Stimulated activated CD8-positive, alpha-beta memory T cell treated with anti-CD3 and anti-CD28 coated beads, Interleukin-4, amount 100 ng/mL, for 4 hours (primary cell): ENCODE results near the gene EMID1.

Experiments used
- DNase-seq, 2 donors: peaks; one replicate each; pipeline ENCODE4 v3.0.0-alpha.2; 2020; ENCODE audit warnings: low read depth in 2 of 2, low spot score in 1 of 2

EMID1 gene

DNA sequence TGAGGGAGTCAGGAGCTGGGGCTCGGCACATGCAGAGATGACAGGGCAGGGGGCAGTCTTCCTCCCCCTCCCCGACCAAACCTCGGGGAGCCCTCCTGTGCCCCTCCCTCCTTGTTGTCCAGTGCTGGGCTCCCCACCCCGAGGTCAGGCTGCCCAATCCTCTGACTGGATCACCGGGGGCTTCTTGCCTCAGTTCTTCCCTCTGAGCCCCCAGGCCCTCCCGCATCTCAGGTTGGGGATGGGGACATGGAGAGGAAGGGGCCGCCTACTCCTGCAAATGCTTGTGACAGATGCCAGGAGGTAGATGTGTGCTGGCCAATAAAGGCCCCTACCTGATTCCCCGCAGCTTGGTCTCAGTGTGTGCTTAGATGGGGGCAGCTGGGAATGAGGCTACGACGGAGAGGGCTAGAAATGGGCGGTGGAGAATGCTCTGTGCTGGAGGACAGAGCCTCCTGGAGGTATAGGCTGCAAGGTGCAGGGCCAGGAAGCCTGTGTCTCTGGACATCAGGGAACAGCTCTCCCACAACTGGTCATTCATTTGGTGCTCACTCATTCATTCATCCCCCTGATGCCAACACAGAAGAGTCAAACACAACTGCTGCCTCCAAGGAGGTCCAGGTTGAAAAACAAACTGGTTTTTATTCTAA lies 53.7 kb downstream of the EMID1 start:
- no peak for DNase-seq

DNA sequence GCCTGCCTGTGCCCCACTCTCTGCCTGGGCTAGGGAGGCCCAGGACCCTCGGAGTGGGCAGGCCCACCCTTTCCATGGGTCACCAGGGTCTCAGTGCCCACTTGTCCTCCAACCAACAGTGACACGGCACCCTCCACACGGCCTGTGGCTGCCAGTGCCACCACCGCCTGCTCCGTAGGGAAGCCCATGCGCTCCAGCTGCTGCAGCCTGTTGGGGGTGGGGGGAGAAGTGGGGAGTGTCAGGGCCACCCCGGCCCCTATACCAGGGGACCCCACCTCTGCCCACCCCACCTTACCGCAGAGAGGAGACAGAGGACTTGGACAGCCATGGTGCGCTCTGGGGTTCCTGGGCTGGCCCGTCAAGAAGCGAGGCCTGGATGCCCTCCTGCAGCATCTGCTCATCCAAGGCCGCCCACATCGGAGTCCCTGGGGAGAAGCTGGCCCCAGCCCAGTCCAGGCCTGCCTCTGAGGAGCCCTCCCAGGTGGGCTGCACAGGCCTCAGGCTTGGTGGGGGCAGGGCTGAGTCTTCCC lies 54.4 kb downstream of the EMID1 start:
- no peak for DNase-seq

GRCh38 chr22:29260601-29261315 lies 55.1 kb downstream of the EMID1 start:
- no peak for DNase-seq

DNA sequence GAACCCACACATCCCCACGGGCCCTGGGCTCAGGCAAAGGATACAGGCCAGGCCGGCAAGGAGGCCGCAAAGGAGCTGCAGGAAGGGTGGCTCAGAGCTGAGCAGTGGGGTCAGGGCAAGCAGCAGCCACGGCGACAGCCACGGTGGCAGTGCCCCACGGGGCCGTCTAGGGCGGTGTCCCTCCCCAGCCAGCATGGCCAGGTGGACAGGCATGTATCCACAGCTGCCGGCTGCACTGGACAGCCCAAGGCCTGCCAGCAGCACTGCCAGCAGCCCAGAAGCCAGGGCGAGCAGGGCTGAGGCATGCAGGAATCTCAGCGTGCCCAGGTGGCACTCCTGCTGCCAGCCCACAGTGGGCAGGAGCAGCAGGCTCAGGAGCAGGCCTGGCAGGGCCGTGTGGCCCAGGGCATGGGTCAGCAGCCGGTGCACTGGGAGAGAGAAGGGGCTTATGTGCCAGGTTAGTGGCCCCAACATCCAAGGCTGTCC lies 58.1 kb downstream of the EMID1 start:
- DNase-seq = no peak

- no peak for DNase-seq
Observed at GRCh38 chr22:29265305-29265704, 59.6 kb downstream of the EMID1 start.

DNA sequence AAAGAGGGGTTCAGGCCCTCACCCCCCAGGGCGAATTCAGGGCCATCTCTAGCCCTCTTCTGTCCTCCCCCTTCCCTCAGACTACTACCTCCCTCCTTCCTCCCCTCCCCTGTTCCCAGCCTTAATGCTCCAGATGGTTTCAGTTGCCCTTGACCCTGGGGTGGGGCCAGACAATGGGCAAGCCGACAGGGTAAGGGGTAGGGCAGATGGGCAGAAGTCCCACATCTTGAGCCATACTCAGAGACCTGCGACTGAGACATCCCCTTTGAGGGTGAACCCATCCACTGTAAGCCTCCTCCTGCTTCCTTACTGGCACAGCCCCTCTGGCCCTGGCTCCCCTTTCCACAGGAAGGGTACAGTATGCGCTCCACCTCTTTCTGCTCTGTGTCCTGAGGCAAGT lies 60.2 kb downstream of the EMID1 start:
- DNase-seq = no peak

DNA sequence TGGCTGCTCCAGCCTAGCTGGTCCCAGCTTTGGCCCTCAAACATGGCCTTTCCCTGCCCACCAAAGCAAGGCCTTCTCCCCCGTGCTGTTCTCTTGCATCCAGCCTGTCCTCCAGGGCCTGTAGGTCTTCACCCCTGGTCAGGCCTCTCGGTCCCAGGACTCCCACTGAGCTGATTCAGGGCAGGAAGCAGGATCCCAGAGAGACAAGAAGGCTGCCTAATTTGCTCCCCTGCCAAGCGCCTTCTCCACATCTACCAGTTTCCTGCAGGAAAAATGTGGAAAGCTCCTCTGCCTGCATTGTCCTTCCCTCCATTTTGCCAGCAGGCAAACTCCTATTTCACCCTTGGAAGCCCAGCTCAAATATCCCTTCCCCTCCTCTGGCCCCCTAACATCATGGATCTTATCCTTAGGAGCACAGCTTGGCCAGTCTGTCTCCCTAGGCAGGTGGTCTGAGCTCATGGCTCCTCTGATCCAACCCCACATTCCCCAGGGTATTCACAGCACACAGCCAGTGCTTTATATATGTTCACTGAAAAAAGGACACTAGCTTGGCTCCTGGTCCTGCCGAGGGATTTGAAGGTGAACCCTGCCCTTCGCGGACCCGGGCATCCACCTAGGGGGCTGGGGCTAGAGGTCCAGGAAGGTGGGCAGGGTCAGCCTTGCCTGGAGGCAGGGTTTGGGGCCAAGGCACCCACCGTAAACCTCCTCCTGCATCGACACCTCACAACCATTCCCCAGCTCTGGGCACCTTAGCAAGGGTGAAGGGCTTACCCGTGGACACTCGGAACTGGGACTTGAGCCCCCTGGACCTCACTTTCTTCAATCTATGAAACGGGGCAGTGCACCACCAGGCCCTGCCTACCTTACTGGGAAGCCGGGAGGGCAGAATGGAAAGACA lies 61.1 kb downstream of the EMID1 start:
- DNase-seq = no peak

- no peak for DNase-seq
Observed at GRCh38 chr22:29267462-29267857, 61.8 kb downstream of the EMID1 start.

DNA sequence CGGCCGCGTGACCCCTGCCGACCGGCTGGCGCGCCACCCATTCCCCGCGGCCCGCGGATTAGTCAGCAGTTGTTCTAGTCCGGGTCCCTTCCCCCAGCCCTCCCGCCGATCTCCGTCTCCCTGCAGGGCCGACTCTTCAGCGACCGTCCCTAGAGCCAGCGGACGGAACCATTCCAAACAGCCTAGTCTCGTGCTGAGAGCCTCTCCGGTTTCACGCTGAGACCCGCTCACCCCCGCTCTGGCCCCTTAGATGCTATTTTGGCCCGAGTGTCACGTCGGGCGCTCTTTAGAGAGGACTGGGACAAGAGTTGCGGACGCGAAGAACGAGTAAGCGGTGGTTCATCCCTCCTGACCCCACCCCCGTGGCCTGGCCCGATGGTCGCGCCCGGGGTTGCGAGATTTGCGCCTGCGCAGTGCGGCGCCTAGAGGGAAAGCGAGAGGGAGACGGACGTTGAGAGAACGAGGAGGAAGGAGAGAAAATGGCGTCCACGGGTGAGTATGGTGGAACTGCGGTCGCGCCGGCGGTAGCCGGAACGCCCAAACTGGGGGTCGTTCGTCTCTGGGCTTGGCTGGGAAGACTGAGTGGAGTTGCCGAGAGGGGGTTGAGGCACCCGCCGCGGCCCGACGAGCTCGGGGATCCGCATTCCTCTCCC lies 62.3 kb downstream of the EMID1 start, which contains the start of the genes EWSR1 and RHBDD3:
TSS of gene EWSR1 (plus strand) at position 411 of the 653 bp plus-strand sequence. CDS start at position 480, 69 bp downstream.
TSS of gene RHBDD3 (minus strand) at position 124 of the 653 bp plus-strand sequence. CDS start 2,355 bp downstream, outside the sequence.
- DNase-seq = peak; percentile 89 to 96

DNA sequence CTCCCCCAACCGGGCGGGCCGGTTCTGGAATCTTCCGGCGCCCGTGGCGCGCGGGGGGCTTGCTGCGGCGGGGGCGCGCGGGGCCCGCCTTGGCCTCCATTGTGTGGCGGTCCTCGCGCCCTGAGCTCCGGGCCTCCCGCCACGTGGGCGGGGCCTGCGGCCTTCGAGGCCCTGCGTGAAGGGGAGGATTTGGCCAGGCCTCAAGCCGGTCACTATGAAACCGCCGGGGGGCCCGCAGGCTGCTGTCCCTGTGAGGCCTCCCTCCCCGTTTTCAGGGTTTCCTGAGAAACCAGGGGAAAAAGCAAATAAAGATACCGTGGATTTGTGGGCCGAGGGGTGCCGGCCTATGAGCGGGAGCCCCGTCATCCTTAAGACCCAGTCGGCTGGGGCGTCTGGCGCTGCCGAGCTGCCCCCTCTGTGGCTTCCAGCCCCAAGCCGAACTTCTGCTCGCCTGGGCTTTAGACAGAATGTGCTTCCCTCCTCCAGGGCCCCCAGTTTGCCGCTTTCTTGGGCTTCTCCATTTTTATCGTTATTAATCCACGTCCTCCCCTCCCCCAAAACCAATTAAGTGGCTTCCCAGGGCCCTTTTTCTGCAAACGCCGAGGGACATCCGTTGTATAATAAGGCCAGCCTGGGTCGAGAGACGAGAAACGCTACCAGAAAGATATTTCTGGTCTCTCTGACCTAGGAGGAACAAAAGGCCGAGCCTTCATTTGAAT lies 63.0 kb downstream of the EMID1 start:
- no peak for DNase-seq

GRCh38 chr22:29269230-29269604 lies 63.5 kb downstream of the EMID1 start:
- no peak for DNase-seq

DNA sequence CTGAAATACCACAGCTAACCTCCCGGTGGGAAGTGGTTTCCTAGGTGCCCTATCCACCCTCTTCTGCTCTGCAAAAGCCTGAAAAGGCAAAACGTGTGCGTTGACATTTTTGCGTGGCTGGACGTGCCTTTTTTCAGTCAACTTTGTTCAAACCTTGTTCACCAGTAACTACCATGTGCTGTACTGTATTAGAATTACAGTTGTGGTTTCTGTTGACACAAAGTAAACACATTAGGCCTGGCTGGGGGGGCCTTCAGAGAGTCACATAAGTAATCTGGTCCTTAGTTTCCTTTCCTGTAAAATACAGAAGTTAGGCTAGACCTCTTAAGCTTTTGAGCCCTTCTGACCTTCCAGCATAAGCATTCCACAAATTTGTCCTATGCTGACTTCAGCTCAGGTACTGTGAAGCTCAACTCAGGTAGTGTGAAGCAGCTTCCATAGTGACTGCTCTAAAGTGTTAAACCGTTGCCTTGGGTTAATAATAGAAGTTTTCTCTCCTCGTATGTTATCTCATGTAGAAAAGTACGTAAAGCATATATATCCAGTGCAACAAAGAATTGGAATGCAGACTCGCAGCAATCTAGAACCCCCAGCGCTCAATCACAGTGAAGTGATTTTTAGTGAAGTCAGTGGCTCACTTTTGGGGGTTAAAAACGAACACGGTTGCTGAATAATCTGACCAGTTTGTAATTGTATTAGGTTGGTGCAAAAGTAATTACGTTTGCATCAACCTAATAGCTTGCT lies 64.2 kb downstream of the EMID1 start:
- no peak for DNase-seq

DNA sequence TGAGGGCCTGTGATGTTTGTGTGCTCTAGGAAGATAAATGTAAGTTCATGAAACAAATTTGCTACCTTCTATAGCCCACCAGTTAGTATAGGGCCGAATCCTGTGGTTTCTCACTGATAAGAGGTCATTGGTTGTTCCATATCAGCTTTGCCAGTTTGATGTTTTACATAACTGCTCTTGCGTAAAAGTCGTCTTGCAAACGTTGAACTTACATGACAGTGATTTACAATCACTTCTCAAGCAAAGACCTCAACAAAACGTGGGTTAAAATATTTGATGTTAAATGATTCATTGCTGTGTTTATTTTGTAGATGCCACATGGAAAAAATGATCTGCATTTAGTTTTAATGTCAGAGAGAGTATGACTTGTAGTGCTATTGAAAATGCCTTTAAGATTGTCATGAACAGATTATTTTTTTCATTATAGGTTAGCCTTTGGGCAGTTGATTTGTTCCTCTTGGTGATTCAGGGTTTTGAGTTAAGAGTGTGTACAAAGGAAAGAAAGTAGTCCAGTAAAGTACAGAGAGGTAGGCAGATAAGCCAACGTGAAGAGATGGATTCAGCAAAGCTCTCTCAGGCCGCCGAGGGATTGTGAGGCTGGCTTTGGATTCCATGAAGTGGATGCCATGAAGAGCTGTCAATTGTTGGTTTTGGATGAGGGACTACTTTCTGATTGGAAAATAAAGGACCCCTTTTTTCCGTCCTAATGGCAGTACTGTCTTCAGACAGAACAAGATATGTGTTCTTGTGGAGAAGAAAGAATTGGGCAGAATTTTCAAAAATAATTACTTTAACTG lies 65.0 kb downstream of the EMID1 start:
- DNase-seq = no peak

DNA sequence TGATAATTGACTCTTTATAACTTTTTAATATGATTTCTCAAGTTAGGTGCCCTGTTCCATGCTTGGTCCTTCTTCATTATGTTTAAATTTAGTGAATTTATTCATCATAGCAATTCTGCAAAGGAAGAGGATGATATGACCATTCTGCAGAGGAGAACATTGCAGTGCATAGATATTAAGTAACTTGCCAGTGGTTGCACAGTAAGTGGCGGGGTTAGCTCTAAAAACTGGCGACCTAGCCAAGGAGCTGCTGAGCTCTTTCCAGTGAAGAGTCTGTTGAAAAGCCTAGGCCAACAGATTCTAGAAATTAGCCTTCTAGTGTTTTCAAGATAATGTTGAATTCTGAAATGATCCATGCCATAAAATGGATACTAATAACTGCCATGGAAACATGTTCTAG lies 66.9 kb downstream of the EMID1 start:
- no peak for DNase-seq

DNA sequence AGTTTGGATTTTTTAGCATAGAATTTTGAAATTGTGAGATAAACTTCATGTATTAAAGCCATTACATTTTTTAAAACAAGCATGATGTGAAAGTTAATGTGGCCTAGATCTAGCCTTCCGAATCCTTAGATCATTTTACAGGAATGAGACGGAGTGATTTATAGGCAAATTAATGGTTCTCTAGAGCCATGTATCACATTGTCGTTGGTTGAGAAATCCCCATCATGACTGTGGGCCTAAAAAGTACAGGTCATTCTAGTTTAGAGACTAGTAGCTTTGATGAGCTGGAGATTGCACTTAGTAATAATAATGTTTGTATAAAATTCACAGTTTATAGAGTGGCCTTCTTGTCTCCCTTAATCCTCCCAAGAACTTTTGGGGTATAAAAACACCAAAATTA lies 69.5 kb downstream of the EMID1 start:
- no peak for DNase-seq

- no peak for DNase-seq
Observed at GRCh38 chr22:29275819-29276565, 70.3 kb downstream of the EMID1 start.

DNA sequence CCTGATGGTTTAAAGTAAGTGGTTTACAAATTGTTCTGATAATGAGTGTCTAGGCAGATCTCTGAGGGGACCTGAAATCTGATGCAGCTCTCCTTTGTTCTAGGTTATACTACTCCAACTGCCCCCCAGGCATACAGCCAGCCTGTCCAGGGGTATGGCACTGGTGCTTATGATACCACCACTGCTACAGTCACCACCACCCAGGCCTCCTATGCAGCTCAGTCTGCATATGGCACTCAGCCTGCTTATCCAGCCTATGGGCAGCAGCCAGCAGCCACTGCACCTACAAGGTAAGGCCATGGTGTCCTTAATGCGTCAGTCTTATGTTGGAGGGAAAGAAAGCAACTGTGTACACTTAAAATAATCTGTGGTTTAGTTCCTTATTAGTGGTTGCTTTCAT lies 72.2 kb downstream of the EMID1 start:
- no peak for DNase-seq

- no peak for DNase-seq
Observed at GRCh38 chr22:29284196-29284595, 78.5 kb downstream of the EMID1 start.
